GM23338 (cell line): ENCODE data around the gene DTD1. TPM values are rescaled to one million over a fixed set of nuclear protein-coding genes. Genes with fewer than 3 reads are reported as not detected.

Source experiments
- ATAC-seq: fragments of 200-7000 bp; cut with Tn5 transposase; 3 replicates; pipeline ENCODE4 v1.9.1; 2020
- DNase-seq: peaks from one replicate; pipeline ENCODE4 v3.0.0-alpha.2; 2015; ENCODE audit warnings: low spot score
- H2AFZ ChIP-seq: fragments of 200-600 bp; sonication (generic); 2 replicates; pipeline ENCODE4 v1.8.0; 2016; ENCODE audit warnings: antibody characterized with exemption, mild to moderate bottlenecking, moderate library complexity
- H3F3A ChIP-seq: fragments of 200-600 bp; sonication (generic); replicated peaks from 2 replicates; pipeline ENCODE4 v1.8.0; 2017; ENCODE audit warnings: antibody characterized with exemption, mixed run types, low read depth
- H3K27ac ChIP-seq: fragments of 200-600 bp; sonication (generic); 2 replicates; pipeline ENCODE4 v1.6.1; 2016; ENCODE audit warnings: low read depth
- H3K27me3 ChIP-seq: fragments of 200-600 bp; sonication (generic); 2 replicates; pipeline ENCODE4 v1.8.0; 2016; ENCODE audit warnings: mild to moderate bottlenecking, mixed run types, moderate library complexity; ENCODE audit not compliant: insufficient read depth
- H3K36me3 ChIP-seq: fragments of 200-600 bp; sonication (generic); 2 replicates; pipeline ENCODE4 v1.8.0; 2016; ENCODE audit warnings: mild to moderate bottlenecking; ENCODE audit not compliant: insufficient read depth
- H3K4me1 ChIP-seq: fragments of 200-600 bp; sonication (generic); 2 replicates; pipeline ENCODE4 v1.8.0; 2016; ENCODE audit warnings: mild to moderate bottlenecking, moderate library complexity; ENCODE audit not compliant: insufficient read depth
- H3K4me2 ChIP-seq: fragments of 200-600 bp; sonication (generic); 2 replicates; pipeline ENCODE4 v1.7.1; 2017; ENCODE audit warnings: mixed run types
- H3K4me3 ChIP-seq: fragments of 200-600 bp; sonication (generic); 2 replicates; pipeline ENCODE4 v1.6.1; 2016; ENCODE audit warnings: mixed run types
- H3K79me2 ChIP-seq: fragments of 200-600 bp; sonication (generic); replicated peaks from 2 replicates; pipeline ENCODE4 v1.8.0; 2017; ENCODE audit warnings: mild to moderate bottlenecking; ENCODE audit not compliant: insufficient read depth
- H3K9me2 ChIP-seq: fragments of 200-600 bp; sonication (generic); 2 replicates; pipeline ENCODE4 v1.8.0; 2017; ENCODE audit not compliant: insufficient read depth
- H4K20me1 ChIP-seq: fragments of 200-600 bp; sonication (generic); replicated peaks from 2 replicates; pipeline ENCODE4 v1.8.0; 2017; ENCODE audit warnings: mild to moderate bottlenecking; ENCODE audit not compliant: insufficient read depth
- H3K27ac Mint-ChIP-seq: 2 replicates; pipeline ENCODE4 v1.8.0; 2020; ENCODE audit warnings: inconsistent platforms, mild to moderate bottlenecking, moderate library complexity, mixed read lengths
- H3K27me3 Mint-ChIP-seq: 3 replicates; pipeline ENCODE4 v1.8.0; 2022; ENCODE audit warnings: low read depth, mild to moderate bottlenecking, moderate library complexity, mixed read lengths, inconsistent platforms; ENCODE audit not compliant: insufficient read depth, poor library complexity
- H3K36me3 Mint-ChIP-seq: 3 replicates; pipeline ENCODE4 v1.8.0; 2021; ENCODE audit warnings: low read depth, mild to moderate bottlenecking, inconsistent platforms, moderate library complexity, mixed read lengths
- H3K4me1 Mint-ChIP-seq: 3 replicates; pipeline ENCODE4 v1.8.0; 2020; ENCODE audit warnings: mild to moderate bottlenecking, inconsistent platforms, mixed read lengths
- H3K4me3 Mint-ChIP-seq: 3 replicates; pipeline ENCODE4 v1.8.0; 2021; ENCODE audit warnings: moderate library complexity, mild to moderate bottlenecking, inconsistent platforms, mixed read lengths
- H3K9me3 Mint-ChIP-seq: 3 replicates; pipeline ENCODE4 v1.8.0; 2020; ENCODE audit warnings: moderate library complexity, mild to moderate bottlenecking, inconsistent platforms, mixed read lengths
- CREB1 ChIP-seq: fragments of 250-450 bp; sonication (Bioruptor Pico); IDR thresholded peaks from 2 replicates; pipeline ENCODE4 v1.5.0; 2020; ENCODE audit warnings: low read depth, mild to moderate bottlenecking, moderate library complexity
- ETS1 ChIP-seq: IDR thresholded peaks from 2 replicates; pipeline ENCODE4 v1.6.1; 2016; ENCODE audit warnings: antibody characterized with exemption
- EZH2 ChIP-seq: fragments of 200-600 bp; sonication (generic); IDR thresholded peaks from one replicate; pipeline ENCODE4 v1.8.0; 2017; ENCODE audit warnings: antibody characterized with exemption, mild to moderate bottlenecking, low read depth; ENCODE audit not compliant: unreplicated experiment
- EZH2phosphoT487 ChIP-seq: fragments of 200-600 bp; sonication (generic); IDR thresholded peaks from one replicate; pipeline ENCODE4 v1.8.1; 2018; ENCODE audit warnings: antibody characterized with exemption; ENCODE audit not compliant: unreplicated experiment
- JUNB ChIP-seq: IDR thresholded peaks from one replicate; pipeline ENCODE4 v1.6.1; 2016; ENCODE audit warnings: antibody characterized with exemption; ENCODE audit not compliant: unreplicated experiment
- NANOG ChIP-seq: IDR thresholded peaks from 2 replicates; pipeline ENCODE4 v1.6.1; 2016; ENCODE audit warnings: antibody characterized with exemption, borderline replicate concordance
- POLR2AphosphoS5 ChIP-seq: IDR thresholded peaks from 2 replicates; pipeline ENCODE4 v1.6.1; 2016; ENCODE audit warnings: antibody characterized with exemption, low read depth
- STAT1 ChIP-seq: IDR thresholded peaks from one replicate; pipeline ENCODE4 v1.6.1; 2016; ENCODE audit warnings: antibody characterized with exemption; ENCODE audit not compliant: unreplicated experiment
- ZNF114 ChIP-seq: fragments of 250-450 bp; sonication (Bioruptor Pico); IDR thresholded peaks from 2 replicates; pipeline ENCODE4 v1.5.0; 2020; ENCODE audit warnings: mild to moderate bottlenecking, moderate library complexity
- ZNF331 ChIP-seq: fragments of 250-450 bp; sonication (Bioruptor Pico); IDR thresholded peaks from 2 replicates; pipeline ENCODE4 v1.5.0; 2020; ENCODE audit warnings: low read depth, mild to moderate bottlenecking, moderate library complexity
- ZNF462 ChIP-seq: fragments of 250-450 bp; sonication (Bioruptor Pico); IDR thresholded peaks from 2 replicates; pipeline ENCODE4 v1.5.0; 2020; ENCODE audit warnings: mild to moderate bottlenecking, moderate library complexity
- polyA plus RNA-seq: library from polyadenylated mRNA; unstranded; fragments of >200 nt; fragmentation: Nextera tagmentation; extraction: Ambion mirVana; gene quantifications from 2 replicates; pipeline ENCODE4 v1.2.1, GENCODE V29; 2016
- total RNA-seq: library from RNA; depleted of rRNA; stranded (reverse); fragments of >200 nt; shearing (Covaris generic); gene quantifications from 2 replicates; pipeline ENCODE4 v1.2.3, GENCODE V29; 2014
- TF ChIP-seq, protein P1 (sequence below): IDR thresholded peaks from one replicate; pipeline ENCODE4 v1.6.1; 2018; ENCODE audit warnings: antibody characterized with exemption; ENCODE audit not compliant: unreplicated experiment
- TF ChIP-seq, protein P2 (sequence below), 2 experiments: fragments of 200-600 bp in 1 of 2; sonication (generic) in 1 of 2; conservative IDR thresholded peaks; 2 replicates each; pipeline versions ENCODE4 v1.5.1 to v1.6.1; 2016 to 2017; ENCODE audit warnings: antibody characterized with exemption in 2 of 2, low read depth in 2 of 2, mild to moderate bottlenecking in 2 of 2, moderate library complexity in 1 of 2

DTD1 gene
- total and polyA plus RNA-seq, 2 experiments from 2014 or later, result 69.8 to 74.0 TPM

GRCh38 chr20:18645196-18645745, 57.4 kb downstream of the DTD1 start (continued):
- no peak for TF ChIP-seq POLR2AphosphoS5
- TF ChIP-seq, protein P1, sequence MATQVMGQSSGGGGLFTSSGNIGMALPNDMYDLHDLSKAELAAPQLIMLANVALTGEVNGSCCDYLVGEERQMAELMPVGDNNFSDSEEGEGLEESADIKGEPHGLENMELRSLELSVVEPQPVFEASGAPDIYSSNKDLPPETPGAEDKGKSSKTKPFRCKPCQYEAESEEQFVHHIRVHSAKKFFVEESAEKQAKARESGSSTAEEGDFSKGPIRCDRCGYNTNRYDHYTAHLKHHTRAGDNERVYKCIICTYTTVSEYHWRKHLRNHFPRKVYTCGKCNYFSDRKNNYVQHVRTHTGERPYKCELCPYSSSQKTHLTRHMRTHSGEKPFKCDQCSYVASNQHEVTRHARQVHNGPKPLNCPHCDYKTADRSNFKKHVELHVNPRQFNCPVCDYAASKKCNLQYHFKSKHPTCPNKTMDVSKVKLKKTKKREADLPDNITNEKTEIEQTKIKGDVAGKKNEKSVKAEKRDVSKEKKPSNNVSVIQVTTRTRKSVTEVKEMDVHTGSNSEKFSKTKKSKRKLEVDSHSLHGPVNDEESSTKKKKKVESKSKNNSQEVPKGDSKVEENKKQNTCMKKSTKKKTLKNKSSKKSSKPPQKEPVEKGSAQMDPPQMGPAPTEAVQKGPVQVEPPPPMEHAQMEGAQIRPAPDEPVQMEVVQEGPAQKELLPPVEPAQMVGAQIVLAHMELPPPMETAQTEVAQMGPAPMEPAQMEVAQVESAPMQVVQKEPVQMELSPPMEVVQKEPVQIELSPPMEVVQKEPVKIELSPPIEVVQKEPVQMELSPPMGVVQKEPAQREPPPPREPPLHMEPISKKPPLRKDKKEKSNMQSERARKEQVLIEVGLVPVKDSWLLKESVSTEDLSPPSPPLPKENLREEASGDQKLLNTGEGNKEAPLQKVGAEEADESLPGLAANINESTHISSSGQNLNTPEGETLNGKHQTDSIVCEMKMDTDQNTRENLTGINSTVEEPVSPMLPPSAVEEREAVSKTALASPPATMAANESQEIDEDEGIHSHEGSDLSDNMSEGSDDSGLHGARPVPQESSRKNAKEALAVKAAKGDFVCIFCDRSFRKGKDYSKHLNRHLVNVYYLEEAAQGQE, result no peak
- TF ChIP-seq EZH2, result no peak
- TF ChIP-seq, protein P2, sequence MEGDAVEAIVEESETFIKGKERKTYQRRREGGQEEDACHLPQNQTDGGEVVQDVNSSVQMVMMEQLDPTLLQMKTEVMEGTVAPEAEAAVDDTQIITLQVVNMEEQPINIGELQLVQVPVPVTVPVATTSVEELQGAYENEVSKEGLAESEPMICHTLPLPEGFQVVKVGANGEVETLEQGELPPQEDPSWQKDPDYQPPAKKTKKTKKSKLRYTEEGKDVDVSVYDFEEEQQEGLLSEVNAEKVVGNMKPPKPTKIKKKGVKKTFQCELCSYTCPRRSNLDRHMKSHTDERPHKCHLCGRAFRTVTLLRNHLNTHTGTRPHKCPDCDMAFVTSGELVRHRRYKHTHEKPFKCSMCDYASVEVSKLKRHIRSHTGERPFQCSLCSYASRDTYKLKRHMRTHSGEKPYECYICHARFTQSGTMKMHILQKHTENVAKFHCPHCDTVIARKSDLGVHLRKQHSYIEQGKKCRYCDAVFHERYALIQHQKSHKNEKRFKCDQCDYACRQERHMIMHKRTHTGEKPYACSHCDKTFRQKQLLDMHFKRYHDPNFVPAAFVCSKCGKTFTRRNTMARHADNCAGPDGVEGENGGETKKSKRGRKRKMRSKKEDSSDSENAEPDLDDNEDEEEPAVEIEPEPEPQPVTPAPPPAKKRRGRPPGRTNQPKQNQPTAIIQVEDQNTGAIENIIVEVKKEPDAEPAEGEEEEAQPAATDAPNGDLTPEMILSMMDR (conservative IDR thresholded peaks at IDR 0.05; ENCODE audit: low read depth in 2 of 2), result no peak
- no peak for TF ChIP-seq EZH2phosphoT487

DNA sequence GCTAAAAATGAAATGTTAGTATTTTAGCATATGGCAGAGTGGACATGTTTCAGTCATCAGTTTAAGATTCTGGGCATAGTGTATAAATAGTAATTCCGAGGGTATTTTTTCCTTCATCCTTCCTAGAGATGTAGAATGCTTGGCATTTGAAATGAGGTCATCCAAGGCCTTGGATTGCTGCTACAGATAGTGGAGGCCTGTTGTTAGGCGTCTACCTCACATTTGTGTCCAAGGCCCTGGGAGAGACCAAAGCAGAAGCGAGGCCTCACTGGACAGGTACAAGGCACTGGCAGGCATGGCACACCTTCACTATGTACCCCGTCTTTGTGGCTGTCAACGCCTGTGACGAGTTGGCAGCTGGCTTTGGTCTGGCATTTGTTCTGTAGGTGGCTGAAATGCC, 58.0 kb downstream of the DTD1 start:
- no peaks in the 10 kb centered on the region for H3K27me3 ChIP-seq
- peaks cover 15% of the 10 kb centered on the region for H3K4me1 Mint-ChIP-seq
- H3K36me3 Mint-ChIP-seq, result no peaks in the 10 kb centered on the region
- H3K4me2 ChIP-seq, result no peak overlapping the region; the same call in 1 of the 2 replicates
- H3K9me2 ChIP-seq, result peaks cover 10% of the 10 kb centered on the region; the same call in 1 of the 2 replicates
- H3K27me3 Mint-ChIP-seq, result peaks cover 2% of the 10 kb centered on the region
- H2AFZ ChIP-seq, result no peak overlapping the region
- TF ChIP-seq ZNF462 (CRISPR knock-in tag), result no peak
- no peak for TF ChIP-seq POLR2AphosphoS5
- no peak for TF ChIP-seq CREB1
- TF ChIP-seq EZH2phosphoT487, result no peak
- TF ChIP-seq ZNF114 (CRISPR knock-in tag), result no peak
- TF ChIP-seq STAT1, result no peak
- TF ChIP-seq ETS1, result no peak
- no peak for TF ChIP-seq JUNB
- TF ChIP-seq NANOG, result no peak
- TF ChIP-seq ZNF331 (CRISPR knock-in tag), result no peak
- H3K4me3 Mint-ChIP-seq, result no peak overlapping the region
- no peaks in the 10 kb centered on the region for H3F3A ChIP-seq
- H3K27ac Mint-ChIP-seq, result peak overlapping the region; percentile 59
- no peak overlapping the region for H3K4me3 ChIP-seq
- peaks cover 4% of the 10 kb centered on the region; the same call in 1 of the 2 replicates for H3K4me1 ChIP-seq
- peak overlapping the region; percentile 39; the same call in 1 of the 2 replicates for H3K27ac ChIP-seq
- peak; percentile 32 for DNase-seq
- no peaks in the 10 kb centered on the region; the same call in 1 of the 2 replicates for H3K79me2 ChIP-seq
- H4K20me1 ChIP-seq, result no peaks in the 10 kb centered on the region; the same call in 1 of the 2 replicates
- no peak for ATAC-seq
- H3K36me3 ChIP-seq, result no peaks in the 10 kb centered on the region
- no peaks in the 10 kb centered on the region; the same call in 2 of the 3 replicates for H3K9me3 Mint-ChIP-seq
